ENCODE measurements around the gene LPAR3. TPM values are rescaled to one million over a fixed set of nuclear protein-coding genes. Genes with fewer than 3 reads are reported as not detected.
A peak's percentile ranks its signal among the peaks of the same experiment; 100 is the strongest.

LPAR3 gene, protein sequence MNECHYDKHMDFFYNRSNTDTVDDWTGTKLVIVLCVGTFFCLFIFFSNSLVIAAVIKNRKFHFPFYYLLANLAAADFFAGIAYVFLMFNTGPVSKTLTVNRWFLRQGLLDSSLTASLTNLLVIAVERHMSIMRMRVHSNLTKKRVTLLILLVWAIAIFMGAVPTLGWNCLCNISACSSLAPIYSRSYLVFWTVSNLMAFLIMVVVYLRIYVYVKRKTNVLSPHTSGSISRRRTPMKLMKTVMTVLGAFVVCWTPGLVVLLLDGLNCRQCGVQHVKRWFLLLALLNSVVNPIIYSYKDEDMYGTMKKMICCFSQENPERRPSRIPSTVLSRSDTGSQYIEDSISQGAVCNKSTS
- under 1 TPM; 0.10 to 0.33 TPM for total RNA-seq
- under 1 TPM in 1 of 2 donors, not detected in 1; 0.38 TPM for polyA plus RNA-seq
- long read RNA-seq, donor 1, result 0 reads
- long read RNA-seq, donor 2, result 0 reads

DNA sequence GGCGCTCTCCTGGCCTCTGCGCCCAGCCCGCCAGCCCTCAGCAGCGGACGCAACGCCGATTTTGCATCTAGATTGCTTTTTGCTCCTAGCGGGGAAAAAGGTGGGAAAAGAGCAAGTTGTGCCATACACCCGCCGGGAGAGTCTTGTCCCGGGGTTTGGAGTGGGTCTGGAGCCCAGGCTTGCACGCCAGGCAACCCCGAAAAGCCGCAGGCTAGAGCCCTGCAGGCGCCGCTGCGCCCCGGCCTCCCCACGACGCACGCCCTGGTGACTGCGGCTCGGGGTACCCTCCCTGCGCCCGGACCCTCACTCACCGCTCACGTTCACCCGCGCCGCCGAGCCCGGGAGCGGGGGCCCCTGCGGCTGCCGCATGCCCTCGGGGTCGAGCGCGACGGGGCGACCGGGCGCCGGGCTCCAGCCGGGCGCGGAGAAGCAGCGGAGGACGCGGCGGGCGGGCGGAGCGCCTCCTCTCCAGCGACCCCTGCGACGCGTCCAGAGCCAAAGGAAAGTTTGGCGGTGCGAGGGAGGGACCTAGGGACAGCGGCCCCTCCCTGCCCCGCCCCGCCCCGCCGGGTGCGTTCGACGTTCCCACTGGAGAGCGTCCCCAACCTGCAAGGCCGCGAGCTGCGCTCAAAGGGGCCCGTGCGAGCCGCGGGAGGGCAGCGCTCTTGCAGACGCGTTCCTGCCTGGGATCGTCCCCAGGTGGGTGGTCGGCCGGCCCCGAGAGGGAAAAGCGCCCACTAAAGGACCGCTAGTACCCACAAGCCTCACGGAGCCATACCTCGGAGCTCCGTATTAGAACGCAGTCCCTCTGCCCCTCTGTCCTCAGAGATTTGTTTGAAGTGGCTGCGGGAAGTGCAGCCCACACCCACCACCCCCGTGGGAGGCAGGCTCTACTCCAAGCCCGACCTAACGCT lies at the start of gene LPAR3:
TSS of gene LPAR3 (minus strand) at position 502 of the 914 bp plus-strand sequence. CDS start 27,086 bp downstream, outside the sequence.
- no peaks in the 10 kb centered on the region for H3K27me3 ChIP-seq (ENCODE audit: control insufficient read depth in 1 of 2, insufficient read depth in 2 of 2, low read length in 1 of 2)
- WGBS, 2 donors, result 1 to 2% methylated on average over 93 of the region's 93 CpGs
- ATAC-seq (ENCODE audit: low FRiP score), result no peak
- H3K9me3 ChIP-seq (ENCODE audit: control insufficient read depth, low read length), result no peaks in the 10 kb centered on the region
- H3K36me3 ChIP-seq (ENCODE audit: control insufficient read depth in 1 of 2, insufficient read depth in 2 of 2, low read length in 1 of 2), result no peaks in the 10 kb centered on the region
- no peaks in the 10 kb centered on the region for H3K4me1 ChIP-seq (ENCODE audit: control insufficient read depth in 1 of 2, insufficient read depth in 2 of 2, low read length in 2 of 2)
- no peak within 1 kb of the TSS for H3K4me3 ChIP-seq (ENCODE audit: low read length in 2 of 2)
- H3K27ac ChIP-seq (ENCODE audit: low read depth in 1 of 2, low read length in 2 of 2), result no peak within 1 kb of the TSS
- intact Hi-C loops (cut with DNase I), result loop anchor here in 1 of 2 donors (10.0 kb wide), 1 partner anchor 98 kb away; no protein-coding TSS in a partner anchor
- DNase-seq, result no peak

DNA sequence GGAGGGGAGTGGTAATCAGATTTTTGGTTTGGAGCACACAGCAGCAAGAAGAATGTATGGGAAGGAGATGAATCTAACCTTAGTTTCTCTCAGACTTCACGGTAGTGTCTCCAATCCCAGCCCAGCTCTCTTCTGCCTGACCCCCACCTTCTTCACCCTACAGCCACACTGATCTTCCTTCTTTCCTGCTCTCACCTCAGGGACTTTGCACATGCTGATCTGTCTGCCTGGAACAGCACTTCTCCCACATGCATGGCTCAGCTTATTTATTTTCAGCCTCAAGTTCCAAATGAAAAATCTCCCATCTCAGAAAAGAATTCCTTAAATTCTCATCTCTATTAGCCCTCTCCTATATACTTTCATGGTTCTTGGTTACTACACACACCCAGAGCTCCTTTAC lies 48.8 kb upstream of the LPAR3 start:
- intact Hi-C loops (cut with DNase I), result loop anchor here (2.0 to 10.0 kb wide), 4 partner anchors 55 to 310 kb away; partner anchors contain the start of gene MCOLN2 (in 1 of the 2)

DNA sequence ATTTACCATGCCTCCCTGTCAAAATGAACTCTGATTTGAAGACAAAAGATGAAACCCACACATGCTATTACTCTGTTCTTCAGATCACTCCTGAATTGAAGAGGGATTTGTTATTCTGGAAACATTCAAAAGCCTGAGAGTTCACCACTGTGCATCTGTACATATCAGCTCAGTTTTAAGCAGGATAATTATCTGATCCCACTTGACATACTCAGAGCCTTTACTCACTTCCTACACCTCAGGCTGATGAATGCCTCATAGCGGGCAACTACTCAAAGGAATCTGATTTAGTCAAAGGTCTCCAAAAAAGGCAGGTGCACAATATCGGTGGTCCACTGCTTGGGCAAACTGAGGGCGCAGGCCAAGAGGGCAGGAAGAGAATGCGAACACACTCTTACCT lies 47.5 kb upstream of the LPAR3 start:
- Histone ChIP-seq H3K27me3 (ENCODE audit: control insufficient read depth in 1 of 2, insufficient read depth in 2 of 2, low read length in 1 of 2) (no peaks in the 10 kb centered on the region), H3K4me1 (ENCODE audit: control insufficient read depth in 1 of 2, insufficient read depth in 2 of 2, low read length in 2 of 2) (no peaks in the 10 kb centered on the region), H3K36me3 (ENCODE audit: control insufficient read depth in 1 of 2, insufficient read depth in 2 of 2, low read length in 1 of 2) (no peaks in the 10 kb centered on the region), H3K27ac (ENCODE audit: low read depth in 1 of 2, low read length in 2 of 2) (no peak overlapping the region), H3K9me3 (ENCODE audit: control insufficient read depth, low read length) (no peaks in the 10 kb centered on the region), H3K4me3 (ENCODE audit: low read length in 2 of 2) (no peak overlapping the region)
- ATAC-seq (ENCODE audit: low FRiP score), result no peak
- 87 to 90% methylated on average over 4 of the region's 4 CpGs for WGBS, 2 donors
- DNase-seq, result no peak
- intact Hi-C loops (cut with DNase I), result loop anchor here (5.0 to 10.0 kb wide), 3 partner anchors 57 to 312 kb away; partner anchors contain the start of gene MCOLN2 (in 1 of the 2)

More for the DNA sequence above, 48.8 kb upstream of the LPAR3 start:
- Histone ChIP-seq H3K9me3 (ENCODE audit: control insufficient read depth, low read length) (no peaks in the 10 kb centered on the region), H3K4me3 (ENCODE audit: low read length in 2 of 2) (no peak overlapping the region), H3K27ac (ENCODE audit: low read depth in 1 of 2, low read length in 2 of 2) (no peak overlapping the region), H3K36me3 (ENCODE audit: control insufficient read depth in 1 of 2, insufficient read depth in 2 of 2, low read length in 1 of 2) (no peaks in the 10 kb centered on the region), H3K4me1 (ENCODE audit: control insufficient read depth in 1 of 2, insufficient read depth in 2 of 2, low read length in 2 of 2) (no peaks in the 10 kb centered on the region), H3K27me3 (ENCODE audit: control insufficient read depth in 1 of 2, insufficient read depth in 2 of 2, low read length in 1 of 2) (no peaks in the 10 kb centered on the region)
- ATAC-seq (ENCODE audit: low FRiP score) (no peak), DNase-seq (no peak)
- 45 to 82% methylated on average over 1 of the region's 1 CpG for WGBS, 2 donors

DNA sequence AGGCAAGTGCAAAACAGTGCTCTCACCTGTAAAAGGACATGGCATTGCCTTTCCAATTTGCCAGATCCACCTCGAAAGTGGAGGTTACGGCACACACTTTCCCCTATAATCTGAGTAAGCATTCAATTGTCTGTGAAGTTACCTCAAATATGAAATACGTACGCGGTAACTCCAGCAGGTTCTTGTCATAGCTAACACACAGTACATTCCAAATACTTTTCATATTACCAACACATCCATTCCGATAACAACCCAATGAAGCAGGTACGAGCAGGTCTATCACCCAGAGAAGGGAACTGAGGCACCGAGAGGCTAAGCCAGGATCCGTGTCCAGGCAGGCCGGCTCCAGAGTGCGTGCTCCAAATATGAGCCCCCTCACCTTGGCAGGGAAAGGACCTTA lies 46.8 kb upstream of the LPAR3 start:
- DNase-seq, result no peak
- Histone ChIP-seq H3K36me3 (ENCODE audit: control insufficient read depth in 1 of 2, insufficient read depth in 2 of 2, low read length in 1 of 2) (no peaks in the 10 kb centered on the region), H3K27ac (ENCODE audit: low read depth in 1 of 2, low read length in 2 of 2) (no peak overlapping the region), H3K27me3 (ENCODE audit: control insufficient read depth in 1 of 2, insufficient read depth in 2 of 2, low read length in 1 of 2) (no peaks in the 10 kb centered on the region), H3K4me3 (ENCODE audit: low read length in 2 of 2) (no peak overlapping the region), H3K4me1 (ENCODE audit: control insufficient read depth in 1 of 2, insufficient read depth in 2 of 2, low read length in 2 of 2) (no peaks in the 10 kb centered on the region), H3K9me3 (ENCODE audit: control insufficient read depth, low read length) (no peaks in the 10 kb centered on the region)
- 96 to 97% methylated on average over 11 of the region's 11 CpGs for WGBS, 2 donors
- no peak for ATAC-seq (ENCODE audit: low FRiP score)
- intact Hi-C loops (cut with DNase I), result loop anchor here (5.0 to 10.0 kb wide), 6 partner anchors 58 to 318 kb away; partner anchors contain the start of genes C1orf52 (in 1 of the 2) and MCOLN2 (in 1 of the 2)

DNA sequence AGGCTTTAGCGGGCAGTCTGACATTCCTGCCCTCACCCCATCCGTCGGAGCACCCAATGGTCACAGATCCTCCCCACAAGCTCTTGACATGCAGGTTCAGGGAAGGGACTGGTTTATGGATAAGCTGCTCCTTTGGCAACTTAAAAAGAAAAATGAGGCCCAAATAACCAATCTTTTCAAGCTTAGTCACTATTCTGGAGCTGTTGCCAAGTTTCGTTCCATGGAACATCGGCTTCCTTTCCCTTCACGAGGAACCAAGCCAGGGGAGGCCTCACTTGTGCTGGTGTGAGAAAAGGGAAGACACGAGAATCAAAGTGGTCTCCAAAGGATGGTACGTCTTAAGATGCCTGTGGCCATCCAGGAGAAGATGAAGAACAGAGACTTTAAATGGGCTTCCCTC lies 46.1 kb upstream of the LPAR3 start:
- no peak overlapping the region for H3K27ac ChIP-seq (ENCODE audit: low read depth in 1 of 2, low read length in 2 of 2)
- intact Hi-C loops (cut with DNase I), result loop anchor here in 1 of 2 donors (5.0 to 10.0 kb wide), 3 partner anchors 167 to 318 kb away; partner anchors contain the start of gene C1orf52
- no peaks in the 10 kb centered on the region for H3K4me1 ChIP-seq (ENCODE audit: control insufficient read depth in 1 of 2, insufficient read depth in 2 of 2, low read length in 2 of 2)
- whole genome bisulfite sequencing, 2 donors, result 52 to 53% methylated on average over 8 of the region's 8 CpGs
- H3K4me3 ChIP-seq (ENCODE audit: low read length in 2 of 2), result no peak overlapping the region
- H3K36me3 ChIP-seq (ENCODE audit: control insufficient read depth in 1 of 2, insufficient read depth in 2 of 2, low read length in 1 of 2), result no peaks in the 10 kb centered on the region
- H3K27me3 ChIP-seq (ENCODE audit: control insufficient read depth in 1 of 2, insufficient read depth in 2 of 2, low read length in 1 of 2), result no peaks in the 10 kb centered on the region
- H3K9me3 ChIP-seq (ENCODE audit: control insufficient read depth, low read length), result no peaks in the 10 kb centered on the region
- ATAC-seq (ENCODE audit: low FRiP score) (no peak), DNase-seq (no peak)

DNA sequence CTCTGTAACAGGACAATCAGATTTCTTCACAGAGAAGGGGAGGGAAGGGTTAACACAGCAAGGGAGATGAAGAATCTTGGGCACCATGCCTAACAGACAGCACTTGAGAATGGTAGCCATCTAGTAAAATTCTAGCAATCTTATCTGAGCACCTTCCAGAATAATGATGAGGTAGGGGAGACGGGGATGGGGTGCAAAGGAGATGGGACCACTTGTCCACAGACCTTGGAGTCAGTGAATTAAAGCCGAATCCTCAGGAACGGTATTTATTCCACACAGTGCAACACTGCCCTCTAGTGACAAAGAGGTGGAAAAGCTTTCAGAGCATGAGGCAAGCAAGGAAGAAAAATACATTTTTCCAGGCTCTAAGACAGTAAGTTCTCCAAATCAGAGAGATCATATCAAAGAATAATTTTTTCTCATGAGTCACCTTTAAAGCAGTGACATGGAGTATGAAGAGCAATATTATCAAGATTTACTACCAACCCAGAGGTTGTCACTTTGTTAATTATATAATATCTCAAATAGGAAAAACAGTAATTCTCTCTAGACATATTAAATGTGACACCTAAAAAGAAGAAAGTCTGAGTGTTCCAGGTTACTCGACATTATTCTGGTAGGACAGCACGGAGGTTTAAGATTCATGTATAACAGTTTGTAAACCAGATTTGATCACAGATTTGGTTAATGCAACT lies 43.3 kb upstream of the LPAR3 start:
- intact Hi-C loops (cut with DNase I), result loop anchor here in 1 of 2 donors (5.0 to 10.0 kb wide), 3 partner anchors 164 to 321 kb away; partner anchors contain the start of gene C1orf52
- 2% methylated on average over 5 of the region's 5 CpGs for WGBS, 2 donors
- Histone ChIP-seq H3K36me3 (ENCODE audit: control insufficient read depth in 1 of 2, insufficient read depth in 2 of 2, low read length in 1 of 2) (no peaks in the 10 kb centered on the region), H3K9me3 (ENCODE audit: control insufficient read depth, low read length) (no peaks in the 10 kb centered on the region), H3K27me3 (ENCODE audit: control insufficient read depth in 1 of 2, insufficient read depth in 2 of 2, low read length in 1 of 2) (no peaks in the 10 kb centered on the region), H3K4me3 (ENCODE audit: low read length in 2 of 2) (peak overlapping the region in 1 of 2 donors; percentile 12), H3K4me1 (ENCODE audit: control insufficient read depth in 1 of 2, insufficient read depth in 2 of 2, low read length in 2 of 2) (no peaks in the 10 kb centered on the region), H3K27ac (ENCODE audit: low read depth in 1 of 2, low read length in 2 of 2) (no peak overlapping the region)
- ATAC-seq (ENCODE audit: low FRiP score) (peak; percentile 88), DNase-seq (no peak)

DNA sequence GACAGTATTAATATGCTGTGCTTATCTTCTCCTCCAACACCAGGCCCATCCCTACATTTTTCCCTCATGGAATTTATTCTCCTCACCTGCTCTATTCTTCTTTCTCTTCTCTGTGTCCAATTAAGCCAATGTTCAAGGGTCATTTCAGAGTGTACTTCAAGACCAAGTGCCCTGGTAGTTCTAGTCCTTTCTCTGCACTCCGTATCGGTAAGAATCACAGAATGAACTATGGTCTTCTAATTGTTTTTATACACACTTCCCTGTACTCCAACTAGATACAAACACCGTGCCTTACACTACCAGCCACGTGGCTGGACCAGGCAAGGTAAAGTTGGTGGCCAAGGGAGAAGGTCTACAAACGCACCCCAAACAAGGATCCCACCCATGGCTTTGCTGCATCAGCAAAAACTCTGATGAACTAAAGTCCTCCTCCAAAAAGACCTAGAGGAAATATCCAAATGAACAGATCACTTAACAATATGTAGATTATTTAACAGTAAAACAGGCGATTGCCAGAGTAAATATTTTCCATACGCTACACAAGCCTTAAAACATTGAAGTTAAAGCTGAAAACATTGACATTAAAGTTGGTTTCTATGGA lies 40.1 kb upstream of the LPAR3 start:
- H3K36me3 ChIP-seq (ENCODE audit: control insufficient read depth in 1 of 2, insufficient read depth in 2 of 2, low read length in 1 of 2), result no peaks in the 10 kb centered on the region
- DNase-seq (no peak), ATAC-seq (ENCODE audit: low FRiP score) (no peak)
- no peaks in the 10 kb centered on the region for H3K27me3 ChIP-seq (ENCODE audit: control insufficient read depth in 1 of 2, insufficient read depth in 2 of 2, low read length in 1 of 2)
- intact Hi-C loops (cut with DNase I), result loop anchor here in 1 of 2 donors (10.0 kb wide), 1 partner anchor 288 kb away; no protein-coding TSS in a partner anchor
- H3K9me3 ChIP-seq (ENCODE audit: control insufficient read depth, low read length), result no peaks in the 10 kb centered on the region
- no peaks in the 10 kb centered on the region for H3K4me1 ChIP-seq (ENCODE audit: control insufficient read depth in 1 of 2, insufficient read depth in 2 of 2, low read length in 2 of 2)
- H3K4me3 ChIP-seq (ENCODE audit: low read length in 2 of 2), result no peak overlapping the region
- H3K27ac ChIP-seq (ENCODE audit: low read depth in 1 of 2, low read length in 2 of 2), result no peak overlapping the region
- WGBS, 2 donors, result 51 to 59% methylated on average over 7 of the region's 7 CpGs

Data from aorta (tissue), 5 donors.